ENCODE data around the gene HBEGF.

- TF ChIP-seq, protein P1, sequence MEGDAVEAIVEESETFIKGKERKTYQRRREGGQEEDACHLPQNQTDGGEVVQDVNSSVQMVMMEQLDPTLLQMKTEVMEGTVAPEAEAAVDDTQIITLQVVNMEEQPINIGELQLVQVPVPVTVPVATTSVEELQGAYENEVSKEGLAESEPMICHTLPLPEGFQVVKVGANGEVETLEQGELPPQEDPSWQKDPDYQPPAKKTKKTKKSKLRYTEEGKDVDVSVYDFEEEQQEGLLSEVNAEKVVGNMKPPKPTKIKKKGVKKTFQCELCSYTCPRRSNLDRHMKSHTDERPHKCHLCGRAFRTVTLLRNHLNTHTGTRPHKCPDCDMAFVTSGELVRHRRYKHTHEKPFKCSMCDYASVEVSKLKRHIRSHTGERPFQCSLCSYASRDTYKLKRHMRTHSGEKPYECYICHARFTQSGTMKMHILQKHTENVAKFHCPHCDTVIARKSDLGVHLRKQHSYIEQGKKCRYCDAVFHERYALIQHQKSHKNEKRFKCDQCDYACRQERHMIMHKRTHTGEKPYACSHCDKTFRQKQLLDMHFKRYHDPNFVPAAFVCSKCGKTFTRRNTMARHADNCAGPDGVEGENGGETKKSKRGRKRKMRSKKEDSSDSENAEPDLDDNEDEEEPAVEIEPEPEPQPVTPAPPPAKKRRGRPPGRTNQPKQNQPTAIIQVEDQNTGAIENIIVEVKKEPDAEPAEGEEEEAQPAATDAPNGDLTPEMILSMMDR (IDR thresholded peaks at IDR 0.05 in 2 of 3, conservative IDR thresholded peaks at IDR 0.05 in 1 of 3; ENCODE audit: control insufficient read depth in 2 of 3, extremely low read depth in 1 of 3, insufficient read depth in 1 of 3, low read depth in 3 of 3, low read length in 3 of 3), result no peak
- TF ChIP-seq, protein P2, sequence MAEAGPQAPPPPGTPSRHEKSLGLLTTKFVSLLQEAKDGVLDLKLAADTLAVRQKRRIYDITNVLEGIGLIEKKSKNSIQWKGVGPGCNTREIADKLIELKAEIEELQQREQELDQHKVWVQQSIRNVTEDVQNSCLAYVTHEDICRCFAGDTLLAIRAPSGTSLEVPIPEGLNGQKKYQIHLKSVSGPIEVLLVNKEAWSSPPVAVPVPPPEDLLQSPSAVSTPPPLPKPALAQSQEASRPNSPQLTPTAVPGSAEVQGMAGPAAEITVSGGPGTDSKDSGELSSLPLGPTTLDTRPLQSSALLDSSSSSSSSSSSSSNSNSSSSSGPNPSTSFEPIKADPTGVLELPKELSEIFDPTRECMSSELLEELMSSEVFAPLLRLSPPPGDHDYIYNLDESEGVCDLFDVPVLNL (IDR thresholded peaks at IDR 0.05; ENCODE audit: low read depth, low read length), result no peak
- no peak for TF ChIP-seq EED (IDR thresholded peaks at IDR 0.05; ENCODE audit: low read depth)
- TF ChIP-seq POLR2AphosphoS5 (IDR thresholded peaks at IDR 0.05; ENCODE audit: low read length), result no peak
- TF ChIP-seq SPI1 (IDR thresholded peaks at IDR 0.05; ENCODE audit: borderline replicate concordance, insufficient read depth, low read depth, low read length), result no peak
- TF ChIP-seq IRF3 (IDR thresholded peaks at IDR 0.05), result no peak
- TF ChIP-seq ATF7 (IDR thresholded peaks at IDR 0.05; ENCODE audit: low read depth), result no peak
- TF ChIP-seq FOXM1 (IDR thresholded peaks at IDR 0.05; ENCODE audit: low read depth, low read length), result no peak
- no peak for TF ChIP-seq EP300 (IDR thresholded peaks at IDR 0.05; ENCODE audit: borderline replicate concordance in 1 of 2, control insufficient read depth in 1 of 2, low read depth in 2 of 2, low read length in 2 of 2)
These were observed 16.5 kb downstream of the HBEGF start for GRCh38 chr5:140329739-140330481.

Measured in GM12878 (cell line).